Cardiac muscle cell (in vitro differentiated cells and primary cell): ENCODE measurements around the gene TNS1. TPM values are rescaled to one million over a fixed set of nuclear protein-coding genes. Genes with fewer than 3 reads are reported as not detected.
A peak's percentile ranks its signal among the peaks of the same experiment; 100 is the strongest.

Experiments used
- DNase-seq, 2 donors: peaks; one replicate each; pipeline versions ENCODE4 v3.0.0 to v3.0.0-alpha.2; 2010 to 2017; ENCODE audit warnings: low read depth in 1 of 2, low spot score in 1 of 2
- H3K27ac ChIP-seq: fragments of 200-600 bp; sonication (generic); 2 replicates; pipeline ENCODE4 v1.5.1; 2016
- H3K27me3 ChIP-seq: fragments of 200-600 bp; sonication (generic); 2 replicates; pipeline ENCODE4 v1.6.0; 2016; ENCODE audit warnings: control low read depth
- H3K36me3 ChIP-seq: fragments of 200-600 bp; sonication (generic); 2 replicates; pipeline ENCODE4 v1.5.1; 2016; ENCODE audit warnings: control low read depth
- H3K4me1 ChIP-seq: fragments of 200-600 bp; sonication (generic); 2 replicates; pipeline ENCODE4 v1.8.1; 2017; ENCODE audit warnings: low read depth, mild to moderate bottlenecking, mixed run types
- H3K4me3 ChIP-seq: fragments of 200-600 bp; sonication (generic); 2 replicates; pipeline ENCODE4 v1.5.1; 2016; ENCODE audit warnings: mild to moderate bottlenecking
- H3K9me3 ChIP-seq: fragments of 200-600 bp; sonication (generic); 2 replicates; pipeline ENCODE4 v1.5.1; 2017; ENCODE audit warnings: low read depth, mild to moderate bottlenecking, control low read depth
- polyA plus RNA-seq: library from polyadenylated mRNA; unstranded; fragments of >200 nt; fragmentation: Nextera tagmentation; extraction: Ambion mirVana; gene quantifications from 2 replicates; pipeline ENCODE4 v1.2.1, GENCODE V29; 2016
- total RNA-seq: library from RNA; depleted of rRNA; stranded (reverse); fragments of >200 nt; gene quantifications from 2 replicates; pipeline ENCODE4 v1.2.3, GENCODE V29; 2016
- TF ChIP-seq, protein P1 (sequence below): IDR thresholded peaks from 2 replicates; pipeline ENCODE4 v1.5.1; 2012; ENCODE audit warnings: low read depth, mild to moderate bottlenecking, low read length

The TNS1 gene
- total and polyA plus RNA-seq, 2 experiments from 2014 or later: 16.7 to 44.3 TPM

DNA sequence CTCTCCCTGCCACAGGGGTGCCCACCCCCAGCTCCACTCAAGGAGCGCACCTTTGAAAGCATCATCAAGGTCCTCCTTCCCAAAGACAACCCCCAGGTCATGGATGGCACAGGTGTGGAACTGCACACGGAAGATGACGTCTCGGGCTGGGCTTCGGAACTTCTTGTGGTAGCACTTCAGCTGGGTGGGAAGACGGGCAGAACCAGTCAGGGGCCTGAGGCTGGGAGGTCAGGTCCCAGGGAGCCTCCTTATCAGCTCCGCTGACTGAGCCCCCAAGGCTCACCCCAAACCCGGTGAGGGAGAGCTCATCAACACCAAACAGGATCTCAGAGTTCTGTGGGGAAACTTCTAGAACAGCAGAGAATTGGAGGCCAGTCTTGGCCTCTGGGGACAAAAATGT is 117.8 kb downstream of the TNS1 start:
- no peaks in the 10 kb centered on the region for H3K4me1 ChIP-seq
- DNase-seq: no peak
- H3K4me3 ChIP-seq: no peak overlapping the region
- peaks cover 7% of the 10 kb centered on the region for H3K27me3 ChIP-seq
- no peaks in the 10 kb centered on the region for H3K9me3 ChIP-seq
- H3K36me3 ChIP-seq: no peaks in the 10 kb centered on the region
- TF ChIP-seq, protein P1, sequence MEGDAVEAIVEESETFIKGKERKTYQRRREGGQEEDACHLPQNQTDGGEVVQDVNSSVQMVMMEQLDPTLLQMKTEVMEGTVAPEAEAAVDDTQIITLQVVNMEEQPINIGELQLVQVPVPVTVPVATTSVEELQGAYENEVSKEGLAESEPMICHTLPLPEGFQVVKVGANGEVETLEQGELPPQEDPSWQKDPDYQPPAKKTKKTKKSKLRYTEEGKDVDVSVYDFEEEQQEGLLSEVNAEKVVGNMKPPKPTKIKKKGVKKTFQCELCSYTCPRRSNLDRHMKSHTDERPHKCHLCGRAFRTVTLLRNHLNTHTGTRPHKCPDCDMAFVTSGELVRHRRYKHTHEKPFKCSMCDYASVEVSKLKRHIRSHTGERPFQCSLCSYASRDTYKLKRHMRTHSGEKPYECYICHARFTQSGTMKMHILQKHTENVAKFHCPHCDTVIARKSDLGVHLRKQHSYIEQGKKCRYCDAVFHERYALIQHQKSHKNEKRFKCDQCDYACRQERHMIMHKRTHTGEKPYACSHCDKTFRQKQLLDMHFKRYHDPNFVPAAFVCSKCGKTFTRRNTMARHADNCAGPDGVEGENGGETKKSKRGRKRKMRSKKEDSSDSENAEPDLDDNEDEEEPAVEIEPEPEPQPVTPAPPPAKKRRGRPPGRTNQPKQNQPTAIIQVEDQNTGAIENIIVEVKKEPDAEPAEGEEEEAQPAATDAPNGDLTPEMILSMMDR: no peak
- H3K27ac ChIP-seq: no peak overlapping the region

DNA sequence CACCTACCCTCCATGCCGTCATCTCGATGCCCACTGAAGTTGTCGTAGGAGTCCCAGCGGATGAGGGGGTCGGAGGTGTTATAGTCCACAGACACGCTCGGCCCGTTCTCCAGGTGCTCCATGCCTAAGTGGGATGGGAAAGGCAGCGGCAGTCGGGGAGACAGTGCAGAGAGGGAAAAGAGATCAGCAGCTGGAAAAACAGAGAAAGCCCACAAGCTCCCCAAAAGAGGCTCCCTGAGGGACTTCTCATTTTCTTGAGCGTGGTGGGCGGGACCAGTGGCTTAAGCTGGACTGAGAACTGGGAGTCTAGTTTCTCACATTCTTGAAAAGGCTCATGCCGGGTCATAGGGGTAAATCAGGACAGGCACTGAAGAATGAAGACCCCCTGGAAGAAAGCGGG is 121.9 kb downstream of the TNS1 start:
- H3K36me3 ChIP-seq: no peaks in the 10 kb centered on the region
- TF ChIP-seq, protein P1: no peak
- peaks cover 13% of the 10 kb centered on the region for H3K27me3 ChIP-seq
- H3K4me3 ChIP-seq: no peak overlapping the region
- H3K4me1 ChIP-seq: peaks cover 8% of the 10 kb centered on the region
- DNase-seq: no peak
- no peak overlapping the region for H3K27ac ChIP-seq
- H3K9me3 ChIP-seq: no peaks in the 10 kb centered on the region

DNA sequence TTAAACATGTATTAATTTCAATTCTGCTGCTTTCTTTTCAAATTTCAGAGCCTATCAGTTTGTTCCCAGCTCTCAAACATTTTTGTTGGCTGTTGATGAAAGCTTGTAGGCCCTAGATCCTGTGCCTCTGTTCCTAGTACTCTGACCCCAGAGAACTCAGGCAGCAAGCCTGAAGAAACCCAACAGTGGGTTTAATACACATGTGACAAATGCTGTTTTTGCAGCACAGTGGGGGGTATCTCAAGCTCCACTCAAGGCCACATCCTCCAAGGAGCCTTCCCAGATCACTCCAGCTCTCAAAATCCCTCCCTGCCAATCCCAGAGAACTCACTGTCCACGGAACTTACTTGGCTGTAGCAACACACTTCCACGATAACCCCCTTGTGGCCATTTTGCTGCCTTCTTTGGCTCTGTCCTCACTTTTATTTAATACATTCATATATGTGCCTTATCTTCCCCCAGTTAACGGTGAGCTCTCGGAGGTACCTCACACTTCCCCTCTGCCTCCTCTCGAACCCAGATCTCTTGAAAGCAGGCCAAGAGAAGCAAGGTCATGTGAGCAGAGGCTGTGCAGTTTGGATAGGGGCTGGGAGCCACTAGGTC is 122.4 kb downstream of the TNS1 start:
- TF ChIP-seq, protein P1: peak; percentile 14
- H3K36me3 ChIP-seq: no peaks in the 10 kb centered on the region

DNA sequence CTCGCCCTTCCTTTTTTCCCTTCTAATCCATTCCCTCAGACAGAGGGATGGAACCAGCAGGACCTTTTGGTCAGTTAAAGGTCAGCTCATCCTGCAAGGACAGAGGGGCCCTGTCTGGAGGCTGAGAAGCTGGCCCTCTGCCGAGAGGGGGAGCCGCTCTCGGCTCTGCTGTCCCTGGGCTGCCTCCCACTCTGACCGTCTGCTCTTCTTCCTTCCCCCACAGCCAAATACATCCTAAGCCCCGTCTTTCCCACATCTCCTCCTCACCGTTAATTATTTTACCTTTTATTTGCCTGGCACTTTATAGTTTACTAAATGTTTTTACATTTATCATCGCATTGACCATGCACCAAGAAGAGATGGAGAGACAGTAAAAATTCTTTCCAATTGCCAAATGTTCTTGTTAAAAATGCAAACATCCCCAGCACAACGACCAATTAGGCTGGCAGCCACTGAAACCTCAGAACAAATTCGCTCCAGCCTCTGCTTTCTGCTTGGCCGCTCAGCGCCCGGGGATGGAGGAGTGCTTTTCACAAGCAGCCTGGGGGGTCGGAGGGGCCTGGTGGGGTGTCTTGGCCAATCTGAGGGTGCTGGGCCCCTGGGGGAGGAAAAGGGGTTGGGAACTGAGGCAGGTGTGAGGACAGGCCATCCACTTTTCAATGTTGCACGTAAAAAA is 123.7 kb downstream of the TNS1 start:
- TF ChIP-seq, protein P1: no peak
- Histone ChIP-seq H3K36me3 (no peaks in the 10 kb centered on the region), H3K27me3 (peaks cover 20% of the 10 kb centered on the region), H3K27ac (no peak overlapping the region), H3K4me3 (no peak overlapping the region), H3K4me1 (peaks cover 8% of the 10 kb centered on the region), H3K9me3 (no peaks in the 10 kb centered on the region)
- DNase-seq: no peak

More for the DNA sequence above, 122.4 kb downstream of the TNS1 start:
- H3K9me3 ChIP-seq: no peaks in the 10 kb centered on the region
- H3K27ac ChIP-seq: no peak overlapping the region
- H3K27me3 ChIP-seq: peaks cover 12% of the 10 kb centered on the region
- DNase-seq: no peak
- peaks cover 8% of the 10 kb centered on the region for H3K4me1 ChIP-seq
- H3K4me3 ChIP-seq: no peak overlapping the region

DNA sequence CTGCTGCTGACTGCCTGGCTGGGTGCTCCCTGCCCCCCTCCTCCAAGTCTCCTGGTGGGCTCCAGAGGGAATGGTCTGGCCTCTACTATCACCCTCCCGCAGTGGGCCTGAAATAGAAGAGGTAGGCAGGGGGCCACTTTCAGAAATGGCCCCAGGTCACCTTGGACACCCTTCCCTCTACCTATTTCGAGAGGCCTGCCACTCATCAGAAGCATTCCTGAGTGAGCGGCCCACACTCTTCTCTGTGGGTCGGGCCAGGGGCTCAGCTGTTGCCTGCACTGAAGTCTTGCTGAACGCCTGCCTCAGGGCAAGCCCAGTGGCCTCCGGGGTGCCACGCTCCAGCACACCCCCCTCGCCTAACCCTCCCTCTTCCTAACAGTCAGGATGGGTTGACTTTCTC is 124.9 kb downstream of the TNS1 start:
- DNase-seq: no peak
- no peaks in the 10 kb centered on the region for H3K9me3 ChIP-seq
- peaks cover 8% of the 10 kb centered on the region for H3K4me1 ChIP-seq
- peaks cover 24% of the 10 kb centered on the region for H3K27me3 ChIP-seq
- H3K27ac ChIP-seq: no peak overlapping the region
- H3K4me3 ChIP-seq: no peak overlapping the region
- TF ChIP-seq, protein P1: no peak
- no peaks in the 10 kb centered on the region for H3K36me3 ChIP-seq
